ENCODE data around the gene QARS1.

DNA sequence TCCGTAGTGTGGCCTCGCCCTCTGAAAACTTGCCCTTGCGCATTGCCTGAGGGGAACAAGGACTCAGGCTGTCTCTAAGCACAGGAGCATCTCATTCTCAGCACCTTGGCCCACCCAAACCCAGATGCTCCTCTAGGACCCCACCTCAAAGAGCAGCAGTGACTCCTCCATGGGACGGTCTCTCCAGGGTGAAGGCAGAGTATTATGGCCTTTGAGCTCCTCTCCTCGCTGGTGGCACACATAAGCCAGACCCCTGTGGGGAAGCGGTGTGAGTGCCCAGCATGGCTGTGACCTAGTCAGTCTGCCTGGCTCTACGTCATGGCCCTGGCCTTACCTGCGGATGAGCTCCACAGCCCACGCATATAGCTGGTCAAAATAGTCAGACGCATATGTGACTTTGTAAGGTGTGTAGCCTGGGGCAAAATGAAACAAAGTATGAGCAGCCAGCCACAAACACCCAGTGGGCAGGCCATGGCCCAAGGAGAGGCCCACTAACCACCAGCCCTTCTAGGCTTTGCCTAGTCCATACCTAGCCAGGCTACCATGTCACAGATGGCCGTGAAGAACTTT lies 4.4 kb downstream of the QARS1 start:
- TF ChIP-seq CTCF (IDR thresholded peaks at IDR 0.05) (no peak), POLR2A (IDR thresholded peaks at IDR 0.05) (no peak), POLR2AphosphoS5 (IDR thresholded peaks at IDR 0.05) (no peak)

Data from breast epithelium (tissue), 3 donors.